GM19351 (cell line): ENCODE measurements around the gene TMEM108.

Source experiments
- ATAC-seq: cut with Tn5 transposase; IDR thresholded peaks from one replicate; pipeline ENCODE4 v1.9.1; 2021; ENCODE audit warnings: mild to moderate bottlenecking, moderate library complexity; ENCODE audit not compliant: unreplicated experiment

Gene TMEM108

GRCh38 chr3:133159498-133160475, 121.6 kb downstream of the TMEM108 start:
- ATAC-seq: peak; percentile 43

GRCh38 chr3:133161656-133162055, 123.5 kb downstream of the TMEM108 start:
- ATAC-seq: no peak

GRCh38 chr3:133162265-133162664, 124.1 kb downstream of the TMEM108 start:
- ATAC-seq: no peak

- ATAC-seq: no peak
These were observed 124.6 kb downstream of the TMEM108 start for GRCh38 chr3:133162670-133163305.

- no peak for ATAC-seq
These were observed 129.3 kb downstream of the TMEM108 start for GRCh38 chr3:133167340-133168024.

- no peak for ATAC-seq
These were observed 129.8 kb downstream of the TMEM108 start for GRCh38 chr3:133168025-133168401.

- no peak for ATAC-seq
These were observed 131.3 kb downstream of the TMEM108 start for GRCh38 chr3:133169331-133170068.

DNA sequence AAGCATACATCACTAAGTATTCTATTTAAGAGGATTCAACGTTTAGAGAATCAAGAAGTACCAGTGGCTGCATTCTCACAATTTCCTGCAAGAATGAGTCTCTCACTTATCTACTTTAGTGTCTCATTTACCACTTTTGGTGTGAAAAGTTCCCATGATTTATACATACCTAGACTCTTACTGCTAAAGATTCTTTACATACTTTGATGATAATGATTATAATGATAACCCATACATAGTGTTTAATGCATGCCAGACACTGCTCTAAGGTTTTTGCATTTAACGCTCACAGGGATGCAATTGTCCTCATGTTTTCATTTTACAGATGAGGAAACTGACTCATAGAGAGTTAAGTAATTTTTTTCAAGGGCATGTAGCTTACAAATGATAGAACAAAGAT, 133.6 kb downstream of the TMEM108 start:
- no peak for ATAC-seq

- no peak for ATAC-seq
These were observed 143.4 kb downstream of the TMEM108 start for GRCh38 chr3:133181392-133182150.

DNA sequence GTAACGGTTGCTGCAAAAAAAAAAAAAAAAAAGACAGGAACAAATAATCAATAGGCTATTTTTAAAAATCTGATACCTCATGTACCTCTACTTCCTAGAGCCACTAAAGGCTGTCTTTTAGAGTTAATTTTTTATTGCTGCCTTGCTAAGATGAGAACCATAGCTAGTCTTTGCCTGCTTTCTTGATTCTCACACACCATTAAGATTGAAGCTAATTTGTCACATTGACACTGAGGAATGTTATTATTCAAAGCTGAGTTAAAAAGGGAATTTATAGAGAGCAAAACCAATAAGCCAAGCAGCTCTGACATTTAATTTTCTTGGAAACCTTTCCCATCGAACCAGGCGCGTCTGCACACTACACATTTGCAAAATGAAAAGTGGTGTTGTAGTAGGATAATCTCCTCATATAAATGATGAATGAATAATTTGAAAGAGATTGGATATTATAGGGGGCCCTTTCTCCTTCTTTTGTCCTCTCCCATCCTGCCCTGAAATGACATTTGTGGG, 149.7 kb downstream of the TMEM108 start:
- no peak for ATAC-seq

GRCh38 chr3:133188996-133189395, 150.8 kb downstream of the TMEM108 start:
- ATAC-seq: no peak

- ATAC-seq: no peak
These were observed 151.7 kb downstream of the TMEM108 start for GRCh38 chr3:133189893-133190292.

GRCh38 chr3:133191818-133192217, 153.6 kb downstream of the TMEM108 start:
- ATAC-seq: no peak

DNA sequence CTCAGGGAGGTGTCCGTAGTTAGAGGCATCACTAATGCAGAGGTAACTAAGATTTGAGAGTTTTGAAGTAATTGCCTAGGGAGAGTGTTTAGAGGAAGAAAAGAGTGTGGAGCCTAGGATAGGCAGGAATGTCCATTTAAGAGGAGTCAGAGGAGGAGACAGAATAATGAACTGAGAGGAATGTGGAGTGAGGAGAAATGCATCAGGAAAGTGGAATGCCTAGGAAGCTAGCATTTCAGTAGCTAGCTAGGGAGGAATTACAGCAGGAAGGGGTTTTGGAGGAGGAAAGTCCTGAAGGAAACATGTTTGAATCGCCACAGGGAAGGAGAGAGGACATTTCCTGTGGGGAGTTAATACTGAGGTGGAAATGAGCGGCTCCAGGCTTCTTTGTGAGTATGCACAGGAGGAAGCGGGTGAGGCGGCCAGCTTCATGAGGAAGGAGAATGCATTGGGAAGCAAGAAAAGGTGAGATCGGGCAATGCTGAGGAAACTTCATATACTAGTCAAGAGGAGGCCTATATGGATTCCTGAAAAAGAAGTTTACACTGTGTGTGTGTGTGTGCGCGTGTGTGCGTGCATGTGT, 154.3 kb downstream of the TMEM108 start:
- ATAC-seq: no peak

GRCh38 chr3:133192967-133193366, 154.8 kb downstream of the TMEM108 start:
- no peak for ATAC-seq

DNA sequence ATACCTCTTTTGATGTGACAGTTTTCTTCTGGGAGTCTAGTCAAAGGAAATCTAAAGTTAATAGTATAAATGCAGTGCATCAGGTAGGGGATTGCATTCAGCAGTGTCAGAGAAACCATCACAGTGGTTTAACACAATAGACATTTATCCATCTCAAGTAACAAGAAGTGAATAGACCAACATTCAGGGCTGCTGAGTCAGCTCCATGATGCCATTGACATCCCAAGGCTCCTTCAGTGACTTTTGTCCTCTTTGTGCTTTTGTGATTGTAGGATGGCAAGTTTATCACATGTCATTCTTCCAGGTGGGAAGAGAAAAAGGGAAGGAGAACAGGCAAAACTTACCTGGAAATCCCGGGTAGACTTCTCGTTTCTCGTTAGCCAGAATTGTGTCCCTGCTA, 158.3 kb downstream of the TMEM108 start:
- ATAC-seq: no peak

- peak; percentile 77 for ATAC-seq
These were observed 159.4 kb downstream of the TMEM108 start for GRCh38 chr3:133197619-133198018.

- ATAC-seq: no peak
These were observed 168.7 kb downstream of the TMEM108 start for GRCh38 chr3:133206921-133207320.

DNA sequence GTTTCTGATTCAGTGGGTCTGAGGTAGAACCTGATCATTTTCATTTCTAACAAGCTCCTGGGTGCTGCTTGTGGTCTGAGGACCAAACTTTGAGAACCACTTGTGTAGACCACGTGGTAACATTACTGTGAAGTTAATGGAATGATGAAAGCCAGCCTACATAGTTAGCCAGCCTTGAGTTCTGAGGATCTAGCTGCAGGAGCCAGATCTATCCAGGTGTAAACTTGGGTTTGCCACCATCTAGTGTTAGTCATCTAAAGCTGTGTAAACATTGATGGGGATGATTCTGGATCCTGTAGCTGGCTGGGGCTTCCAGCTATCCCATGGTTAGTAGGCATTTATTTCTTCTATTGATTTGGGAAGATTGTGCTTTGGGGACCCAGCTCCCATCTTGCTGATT, 170.0 kb downstream of the TMEM108 start:
- ATAC-seq: no peak
